Cardiac fibroblast (primary cell): Measurements from ENCODE around the gene CTSZ.
"Not testable (repeated sequence)": the region's sequence is repeated elsewhere in the genome, so short reads cannot be mapped to it uniquely, and the experiment has no call there.

Source experiments
- DNase-seq, 2 donors: peaks; one replicate each; pipeline versions ENCODE4 v3.0.0 to v3.0.0-alpha.2; 2010; ENCODE audit warnings: low read depth in 2 of 2
- H3K4me3 ChIP-seq, 2 donors: replicated peaks in 1 of 2; 1 replicate in 1 of 2; 2 replicates in 1 of 2; pipeline ENCODE4 v1.5.1; 2011; ENCODE audit warnings: low read depth in 2 of 2, low read length in 2 of 2, mild to moderate bottlenecking in 2 of 2, moderate library complexity in 1 of 2
- CTCF ChIP-seq: IDR thresholded peaks from one replicate; pipeline ENCODE4 v1.5.1; 2011; ENCODE audit warnings: low read depth, mild to moderate bottlenecking, low read length, inconsistent platforms

CTSZ gene

GRCh38 chr20:59013959-59014608 lies 7.0 kb upstream of the CTSZ start:
- H3K4me3 ChIP-seq, result no peak overlapping the region
- TF ChIP-seq CTCF, result no peak
- DNase-seq, result peak in 1 of 2 donors; percentile 83

DNA sequence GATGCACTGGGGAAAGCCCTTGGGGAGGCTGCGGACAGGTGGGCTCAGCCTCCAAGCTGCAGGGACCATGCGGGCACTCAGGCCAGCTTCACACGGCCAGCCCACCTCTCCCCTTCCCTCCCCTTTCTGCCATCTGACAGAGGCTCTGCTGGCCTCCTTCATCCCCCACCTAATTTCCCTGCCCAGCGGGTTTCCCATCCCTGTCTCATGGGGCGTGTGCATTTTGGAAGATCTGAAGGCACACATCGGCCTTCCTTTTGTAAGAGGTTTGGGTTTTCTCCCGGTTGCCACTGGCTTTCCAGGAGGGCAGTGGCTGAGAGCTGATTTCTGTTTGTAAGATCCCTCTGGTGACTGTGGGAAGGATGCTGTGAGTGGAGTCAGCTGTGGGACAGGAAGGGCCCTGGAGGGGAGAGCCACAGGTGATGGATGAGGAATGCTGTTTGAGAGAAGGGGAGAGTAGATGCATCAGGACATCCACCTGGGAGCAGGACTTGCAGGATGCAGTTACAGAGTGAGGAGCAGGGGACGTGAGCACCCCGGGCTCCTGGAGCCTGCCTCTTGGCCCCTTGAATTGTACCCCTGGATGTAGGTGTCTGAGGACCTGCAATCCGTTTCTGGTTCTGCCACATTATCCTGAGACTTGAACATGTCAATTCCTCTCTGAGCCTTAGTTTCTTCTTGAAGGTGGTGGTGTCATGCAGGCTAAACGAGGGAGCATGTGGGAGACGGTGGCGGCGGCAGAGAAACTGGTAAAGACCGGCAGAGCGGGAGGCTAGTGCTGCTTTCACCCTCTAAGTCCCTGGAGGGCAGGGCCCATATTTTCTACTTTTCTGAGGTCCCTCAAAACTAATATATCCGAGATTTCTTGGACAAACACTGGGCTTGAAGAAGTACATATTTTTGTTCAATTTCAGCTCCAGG lies 6.2 kb upstream of the CTSZ start:
- no peak for TF ChIP-seq CTCF
- DNase-seq, result no peak
- no peak overlapping the region for H3K4me3 ChIP-seq

DNA sequence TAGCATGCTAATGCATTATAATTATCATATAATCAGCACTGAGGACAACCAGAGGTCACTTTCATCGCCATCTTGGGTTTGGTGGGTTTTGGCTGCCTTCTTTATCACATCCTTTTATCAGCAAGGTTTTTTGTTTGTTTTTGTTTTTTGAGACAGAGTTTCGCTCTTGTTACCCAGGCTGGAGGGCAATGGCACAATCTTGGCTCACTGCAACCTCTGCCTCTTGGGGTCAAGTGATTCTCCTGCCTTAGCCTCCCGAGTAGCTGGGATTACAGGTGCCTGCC lies 4.8 kb upstream of the CTSZ start:
- not testable (repeated sequence) for DNase-seq, H3K4me3 ChIP-seq

- TF ChIP-seq CTCF, result no peak
- no peak overlapping the region for H3K4me3 ChIP-seq
- peak; percentile 92 to 93 for DNase-seq
Measured at GRCh38 chr20:59010995-59011873, 4.2 kb upstream of the CTSZ start.

DNA sequence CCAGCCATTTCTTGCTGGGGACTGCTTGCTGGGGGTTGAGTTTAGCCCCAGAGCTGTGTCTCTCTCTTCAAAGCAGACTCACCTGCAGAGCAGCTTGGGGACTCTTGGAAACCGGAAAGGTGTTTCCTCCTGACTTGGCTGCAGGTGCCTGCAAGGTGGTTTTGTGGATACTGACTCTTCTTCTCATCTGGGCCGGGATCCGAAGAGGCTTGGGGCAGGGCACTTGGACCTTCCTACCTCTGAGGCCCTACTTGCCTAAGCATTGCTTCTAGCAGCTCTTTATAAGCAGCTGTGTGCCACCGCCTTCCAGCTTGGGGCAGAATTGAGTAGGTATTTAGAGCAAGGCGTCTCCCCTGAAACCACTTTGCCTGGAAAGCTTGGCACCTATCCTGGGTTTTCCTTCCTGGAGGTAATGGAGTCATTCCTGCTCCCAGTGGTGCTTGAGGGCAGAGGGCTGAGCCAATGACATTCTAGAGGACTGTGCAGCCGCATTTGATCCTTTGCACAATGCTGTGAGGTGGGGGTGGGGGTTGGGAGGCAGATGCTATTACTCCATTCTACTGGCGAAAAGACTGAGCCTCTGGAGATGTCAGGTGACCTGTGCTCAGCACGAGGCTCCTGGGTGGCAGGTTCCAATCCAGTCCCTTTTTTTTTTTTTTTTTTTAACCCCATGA lies 3.4 kb upstream of the CTSZ start:
- DNase-seq, result peak in 1 of 2 donors; percentile 20
- no peak overlapping the region for H3K4me3 ChIP-seq
- no peak for TF ChIP-seq CTCF

DNA sequence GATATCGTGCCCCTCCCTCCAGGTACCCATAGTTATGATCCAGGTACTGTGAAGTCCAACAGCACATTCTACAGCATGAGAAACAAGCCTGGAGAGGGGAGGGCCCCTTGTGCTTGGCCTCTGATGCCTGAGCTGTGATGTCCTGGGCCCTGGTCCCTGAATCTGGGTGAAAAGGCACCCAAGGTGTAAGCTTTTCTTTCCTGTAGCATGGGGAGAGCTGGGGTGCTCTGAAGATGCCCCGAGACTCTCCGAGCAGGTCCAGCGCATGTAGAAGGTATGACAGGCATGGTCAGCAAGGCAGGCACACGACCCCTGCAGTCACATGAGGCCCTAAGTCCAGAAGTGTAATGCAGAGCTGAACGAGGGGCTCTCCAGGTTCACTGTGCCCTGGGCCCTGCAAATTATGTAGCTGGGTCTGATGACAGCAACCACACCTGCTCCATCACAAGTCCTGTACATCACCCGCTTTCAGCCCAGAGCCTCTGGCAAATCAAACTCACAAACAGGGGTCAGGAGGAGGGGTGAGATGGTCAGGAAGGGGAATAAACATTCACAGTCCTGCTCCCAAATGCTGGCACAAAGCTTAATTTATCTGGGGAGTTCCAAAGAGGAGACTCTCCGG lies 1.8 kb upstream of the CTSZ start:
- H3K4me3 ChIP-seq, result no peak overlapping the region
- TF ChIP-seq CTCF, result no peak
- DNase-seq, result no peak
